IMR-90 (cell line): Measurements from ENCODE around the gene LRSAM1.

Experiments used
- BHLHE40 ChIP-seq: fragments of 150-350 bp; IDR thresholded peaks from 2 replicates; pipeline ENCODE4 v1.6.1; 2016; ENCODE audit warnings: mild to moderate bottlenecking, low read depth, low read length
- CTCF ChIP-seq: conservative IDR thresholded peaks from 2 replicates; pipeline ENCODE4 v1.5.1; 2012; ENCODE audit warnings: mild to moderate bottlenecking, low read depth, low read length, improper control_type of control experiment
- FOS ChIP-seq: fragments of 150-350 bp; IDR thresholded peaks from 2 replicates; pipeline ENCODE4 v1.6.1; 2016; ENCODE audit warnings: low read depth, low read length

DNA sequence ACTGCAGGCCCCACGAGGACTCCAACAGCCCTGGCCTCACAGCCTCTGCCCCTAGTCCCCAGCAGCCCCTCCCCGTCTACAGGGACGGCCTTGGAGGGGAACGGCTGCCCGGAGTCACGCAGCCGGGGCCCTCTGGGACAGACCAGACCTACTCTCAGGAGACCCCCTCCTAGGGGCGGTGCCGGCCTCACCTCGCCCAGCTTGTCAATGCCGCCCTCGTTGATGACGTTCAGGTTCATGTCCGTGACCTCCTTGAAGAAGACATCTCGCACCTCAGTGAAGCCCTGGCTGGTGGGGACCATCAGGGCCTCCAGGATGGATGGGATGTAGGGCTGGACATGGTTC lies 58.6 kb downstream of the LRSAM1 start:
- TF ChIP-seq CTCF: no peak
- TF ChIP-seq FOS: no peak
- no peak for TF ChIP-seq BHLHE40
